HS-5 (cell line): ENCODE measurements around the gene WDR27.
"Not testable (repeated sequence)": the region's sequence is repeated elsewhere in the genome, so short reads cannot be mapped to it uniquely, and the experiment has no call there.

ENCODE experiments used
- DNase-seq: peaks from one replicate; pipeline ENCODE4 v3.0.0-alpha.2; 2012; ENCODE audit warnings: low read depth

Gene WDR27

GRCh38 chr6:169441292-169441691, 260.5 kb downstream of the WDR27 start:
- no peak for DNase-seq

GRCh38 chr6:169439710-169440109, 262.1 kb downstream of the WDR27 start:
- DNase-seq, result no peak

DNA sequence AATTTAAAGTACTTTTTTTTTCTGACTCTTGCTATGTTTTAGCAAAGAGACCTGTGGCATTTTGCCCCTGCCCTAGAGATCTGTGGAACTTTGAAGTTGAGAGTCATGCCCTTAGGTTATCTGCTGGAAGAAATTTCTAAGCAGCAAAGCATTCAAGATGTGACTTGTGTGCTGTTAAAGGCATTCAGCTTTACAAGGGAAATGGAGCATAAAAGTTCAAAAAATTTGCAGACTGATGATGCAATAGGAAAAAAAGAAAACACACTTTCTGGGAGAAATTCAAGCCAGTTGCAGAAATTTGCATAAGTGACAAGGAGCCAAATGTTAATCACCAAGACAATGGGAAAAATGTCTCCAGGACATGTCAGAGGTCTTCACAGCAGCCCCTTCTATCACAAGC, 267.3 kb downstream of the WDR27 start:
- not testable (repeated sequence) for DNase-seq

GRCh38 chr6:169429001-169429400, 272.8 kb downstream of the WDR27 start:
- DNase-seq, result no peak

- DNase-seq, result no peak
Observed at GRCh38 chr6:169428532-169428931, 273.3 kb downstream of the WDR27 start.

GRCh38 chr6:169427856-169428255, 274.0 kb downstream of the WDR27 start:
- DNase-seq, result no peak

GRCh38 chr6:169426611-169427010, 275.2 kb downstream of the WDR27 start:
- no peak for DNase-seq

DNA sequence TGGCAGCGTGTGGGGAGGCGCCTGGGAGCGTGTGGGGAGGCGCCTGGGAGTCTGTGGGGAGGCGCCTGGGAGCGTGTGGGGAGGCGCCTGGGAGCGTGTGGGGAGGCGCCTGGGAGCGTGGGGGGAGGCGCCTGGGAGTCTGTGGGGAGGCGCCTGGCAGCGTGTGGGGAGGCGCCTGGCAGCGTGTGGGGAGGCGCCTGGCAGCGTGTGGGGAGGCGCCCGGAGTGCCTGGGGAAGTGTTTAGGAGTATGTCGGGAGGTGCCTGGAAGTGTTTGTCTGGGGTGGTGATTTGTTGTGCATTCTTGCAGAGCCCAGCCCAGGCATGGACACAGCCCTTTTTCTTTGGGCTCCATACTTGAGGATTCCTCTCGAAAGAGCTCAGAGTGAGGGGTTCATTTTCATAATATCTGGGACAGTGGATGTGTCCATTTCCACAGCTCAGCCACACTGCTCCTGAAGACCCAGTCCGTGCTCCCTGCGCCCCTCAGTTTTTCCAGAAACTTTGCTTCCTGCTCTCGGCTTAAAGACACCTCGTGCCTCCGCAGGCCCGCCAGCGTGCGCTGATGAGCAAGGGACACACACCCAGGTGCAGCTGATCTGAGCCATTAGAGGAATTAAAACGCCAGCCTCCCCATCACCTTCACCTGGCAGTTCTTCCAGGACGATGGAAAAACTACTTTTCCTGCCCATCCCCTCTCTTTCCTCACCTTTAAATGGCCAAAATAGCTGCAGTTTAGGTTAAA, 276.0 kb downstream of the WDR27 start:
- no peak for DNase-seq

DNA sequence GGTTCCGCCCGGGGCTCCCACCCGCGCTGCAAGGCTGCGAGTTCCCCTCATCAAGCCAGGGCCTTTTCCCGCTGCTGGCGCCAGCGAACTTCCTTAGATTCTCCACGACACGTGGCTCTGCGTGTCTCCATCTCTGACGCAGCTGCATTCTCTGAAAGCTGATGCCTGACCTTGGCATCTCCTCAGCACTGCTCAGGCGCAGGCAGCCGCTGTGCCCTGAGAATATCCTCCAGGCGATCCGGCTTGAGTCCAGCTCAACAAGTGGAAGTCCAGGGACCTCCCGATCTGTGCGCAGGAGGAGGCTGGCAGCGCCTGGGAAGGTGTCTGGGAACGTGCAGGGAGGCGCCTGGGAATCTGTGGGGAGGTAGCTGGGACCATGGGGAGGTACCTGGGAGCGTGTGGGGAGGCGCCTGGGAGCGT, 277.0 kb downstream of the WDR27 start:
- no peak for DNase-seq

DNA sequence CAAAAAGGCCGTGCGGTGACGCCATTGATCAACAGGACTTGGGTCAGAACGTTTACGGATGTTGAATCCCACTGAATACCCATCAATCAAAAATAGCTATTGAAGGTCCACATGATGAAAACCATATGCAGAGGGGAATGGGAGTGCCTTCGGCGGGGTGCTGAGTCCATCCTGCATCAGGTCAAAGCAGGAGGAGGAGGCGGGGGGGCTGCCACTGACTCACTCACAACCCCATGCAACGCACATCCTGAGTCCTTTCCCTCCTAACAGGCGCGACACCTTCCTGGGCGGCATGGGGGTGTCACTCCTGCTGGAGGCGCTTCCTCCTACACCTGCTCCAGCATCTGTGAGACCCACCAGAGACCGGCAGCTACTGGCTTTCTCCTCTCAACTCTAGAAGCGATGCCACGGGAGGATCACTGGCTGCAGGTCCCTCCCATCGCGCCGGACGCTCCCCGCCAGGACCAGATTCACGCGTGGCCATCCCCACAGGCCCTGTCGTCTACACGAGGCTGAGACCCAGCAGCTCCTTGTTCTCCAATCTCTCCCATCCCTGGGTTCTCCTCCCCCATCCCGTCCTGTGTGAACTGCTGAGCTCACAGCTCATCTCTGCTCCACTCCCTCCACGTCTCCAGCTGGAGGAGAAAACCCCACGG, 277.6 kb downstream of the WDR27 start:
- no peak for DNase-seq

- DNase-seq, result no peak
Observed at GRCh38 chr6:169421586-169422264, 280.1 kb downstream of the WDR27 start.

DNA sequence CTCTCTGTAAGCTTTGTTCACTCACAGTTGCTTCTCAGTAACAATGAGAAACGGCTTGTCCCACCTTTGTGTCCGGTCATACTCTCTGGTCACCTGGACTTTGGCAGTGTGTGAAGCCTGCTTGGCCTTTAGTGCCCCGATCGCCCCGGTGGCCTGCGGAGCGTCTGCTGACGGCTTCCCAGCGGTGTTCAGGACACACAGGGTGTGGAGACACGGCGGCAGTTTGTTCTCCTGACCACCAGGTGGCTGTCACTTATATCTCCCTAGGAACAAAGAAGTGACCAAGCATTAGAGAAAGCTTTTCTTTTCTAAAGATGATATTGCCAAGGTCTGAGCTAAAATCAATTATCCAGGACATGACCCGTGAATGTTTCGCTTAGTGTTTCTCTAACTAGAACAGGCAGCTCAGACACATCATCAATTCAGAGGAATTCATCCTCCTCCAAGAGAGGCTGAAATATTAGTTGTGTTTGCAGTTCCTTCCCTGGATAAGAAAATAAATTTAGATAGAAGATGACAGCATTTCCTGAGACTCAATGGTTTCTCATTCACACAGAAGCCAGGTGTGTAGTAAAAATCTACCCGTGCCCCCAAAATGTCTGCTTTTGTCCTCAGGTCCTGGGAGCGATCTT, 280.8 kb downstream of the WDR27 start:
- no peak for DNase-seq

DNA sequence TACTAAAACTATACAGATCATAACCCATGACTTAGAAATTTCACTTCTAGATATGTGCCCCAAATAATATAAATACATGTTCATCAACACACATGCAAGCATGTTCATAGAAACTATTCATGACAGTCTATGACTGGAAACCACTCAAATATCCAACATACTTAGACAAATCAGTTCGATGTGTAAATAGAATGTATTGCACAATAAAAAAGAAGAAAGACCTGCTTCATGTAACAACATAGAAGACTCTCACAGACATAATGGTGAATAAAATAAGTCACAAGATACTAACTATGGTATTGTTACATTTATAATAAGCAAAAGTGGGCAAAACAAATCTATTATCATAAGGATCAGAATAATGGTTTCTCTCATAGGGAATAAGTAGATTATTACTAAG, 284.7 kb downstream of the WDR27 start:
- no peak for DNase-seq

- DNase-seq, result no peak
Observed at GRCh38 chr6:169416249-169416648, 285.6 kb downstream of the WDR27 start.

DNA sequence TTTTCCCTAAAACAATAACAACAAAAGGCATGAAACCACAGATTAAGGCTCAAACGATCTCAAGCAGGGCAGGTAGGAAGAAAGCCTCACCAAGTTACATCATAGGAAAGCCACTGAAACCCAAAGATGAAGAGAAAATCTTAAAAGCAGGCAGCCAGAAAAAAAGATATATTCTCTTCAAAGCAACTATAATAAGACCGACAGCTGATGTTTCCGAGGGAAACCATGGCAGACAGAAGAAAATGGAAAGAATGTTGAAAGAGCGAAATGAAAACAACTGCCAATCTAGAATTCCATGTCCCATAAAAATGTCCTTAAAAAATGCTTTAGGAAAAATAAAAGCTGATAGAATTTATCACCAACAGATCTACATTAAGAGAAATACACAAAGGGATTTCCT, 286.6 kb downstream of the WDR27 start:
- DNase-seq, result no peak

- DNase-seq, result no peak
Observed at GRCh38 chr6:169411722-169412121, 290.1 kb downstream of the WDR27 start.

DNA sequence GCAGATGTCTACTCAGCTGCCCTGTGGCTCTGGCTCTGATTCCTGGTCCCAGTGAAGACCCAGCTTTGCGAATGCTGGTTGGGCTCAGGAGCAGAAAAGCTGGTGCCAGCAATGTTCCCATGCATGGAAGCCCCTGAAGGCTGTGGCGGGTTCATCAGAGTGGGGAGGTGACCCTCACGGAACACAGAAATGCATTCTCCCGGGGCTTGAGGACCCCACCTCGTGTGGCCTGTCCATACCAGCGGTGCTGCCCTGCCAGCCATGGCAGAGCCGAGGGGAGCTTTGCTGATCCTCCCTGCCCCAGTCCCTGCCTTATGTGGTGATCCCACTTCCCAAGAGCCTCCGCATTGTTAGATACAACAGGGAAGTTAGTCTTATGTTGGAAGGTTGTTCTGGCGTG, 290.5 kb downstream of the WDR27 start:
- DNase-seq, result no peak

DNA sequence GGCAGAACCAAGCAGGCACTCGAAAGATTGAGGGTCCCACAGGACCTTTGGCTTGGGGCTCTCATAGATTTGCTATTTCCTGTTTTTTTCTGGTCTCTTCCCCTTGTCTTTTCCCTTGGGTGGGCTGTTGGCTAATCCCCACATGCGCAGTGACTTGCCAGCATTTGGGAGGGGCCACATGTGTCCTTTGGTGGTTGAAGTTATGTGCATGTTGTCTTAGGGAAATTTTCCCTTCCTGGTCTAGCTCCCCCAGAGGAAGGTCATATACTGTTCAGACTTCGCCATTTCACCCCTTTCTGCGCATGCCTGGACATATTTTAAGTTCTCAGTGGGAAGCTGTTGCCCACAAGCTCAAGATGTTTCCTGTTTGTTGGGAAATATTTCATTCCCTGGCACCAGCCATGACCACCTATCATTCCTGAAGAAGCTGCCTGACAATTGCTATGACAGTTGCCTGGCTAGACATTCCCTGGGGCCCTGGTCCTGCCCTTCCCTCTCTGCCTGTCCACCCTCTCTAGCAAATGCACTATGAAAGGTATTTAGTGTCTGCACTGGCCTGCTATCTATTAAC, 292.0 kb downstream of the WDR27 start:
- no peak for DNase-seq

- no peak for DNase-seq
Observed at GRCh38 chr6:169407325-169407724, 294.5 kb downstream of the WDR27 start.
